ENCODE results near the gene AK5.

- TF ChIP-seq CTCF (IDR thresholded peaks at IDR 0.05) (no peak), POLR2A (IDR thresholded peaks at IDR 0.05) (no peak), EP300 (IDR thresholded peaks at IDR 0.05) (no peak)
Measured at GRCh38 chr1:77447669-77448068, 165.8 kb downstream of the AK5 start.

Measured in ovary (tissue), 3 donors.